K562 (cell line): ENCODE results near the gene PPIA. TPM values are rescaled to one million over a fixed set of nuclear protein-coding genes. Genes with fewer than 3 reads are reported as not detected.

Source experiments
- ATAC-seq: fragments of 200-7000 bp; cut with Tn5 transposase; 3 replicates; pipeline ENCODE4 v1.9.1; 2020; ENCODE audit warnings: moderate library complexity
- BruUV-seq: library from RNA; stranded (reverse); fragments of 400-500 nt; replicated peaks from 2 replicates; lab custom pipeline; 2021; lab: Mats Ljungman, UMichigan
- CTCF ChIA-PET: fragments of 300-600 bp; formaldehyde crosslinking; extraction: SDS; loops from one replicate; lab custom pipeline; 2021; ENCODE audit warnings: low intra/inter-chr PET ratio; lab: Yijun Ruan, JAX
- POLR2A ChIA-PET: fragments of 300-600, 350-650 bp; sonication (Branson Sonifier 250); formaldehyde crosslinking; extraction: SDS; loops from one replicate; lab custom pipeline; 2021; ENCODE audit warnings: antibody characterized with exemption, inconsistent platforms; lab: Yijun Ruan, JAX
- DNase-seq, 4 experiments: peaks; one replicate each; pipeline versions ENCODE4 v3.0.0 to v3.0.0-alpha.2; 2011 to 2018; ENCODE audit warnings: low spot score in 3 of 4, mixed read lengths in 3 of 4; ENCODE audit errors: extremely low read depth in 1 of 4
- FAIRE-seq: peaks from 2 replicates; lab custom pipeline; 2011; peaks lifted over from hg19 to GRCh38; lab: Jason Lieb, UNC
- H2AFZ ChIP-seq: 2 replicates; pipeline ENCODE4 v1.6.0; 2011; ENCODE audit warnings: low read depth, low read length, control low read depth, inconsistent platforms
- H3K27ac ChIP-seq: fragments of 200-600 bp; 3 replicates; pipeline ENCODE4 v1.8.0; 2011; ENCODE audit warnings: low read depth, mild to moderate bottlenecking, control low read depth, inconsistent platforms, low read length, moderate library complexity, mixed read lengths; ENCODE audit errors: extremely low read depth
- H3K27me3 ChIP-seq, 2 experiments: fragments of 300-600 bp in 1 of 2; 2 replicates in 1 of 2; 3 replicates in 1 of 2; pipeline versions ENCODE4 v1.6.0 to v1.8.0; 2011; ENCODE audit warnings: inconsistent platforms in 2 of 2, low read length in 2 of 2, mild to moderate bottlenecking in 1 of 2, mixed read lengths in 1 of 2, moderate library complexity in 1 of 2; ENCODE audit not compliant: control insufficient read depth in 2 of 2, insufficient read depth in 2 of 2
- H3K36me3 ChIP-seq: fragments of 300-600 bp; 3 replicates; pipeline ENCODE4 v1.8.0; 2011; ENCODE audit warnings: mild to moderate bottlenecking, low read length, inconsistent platforms; ENCODE audit not compliant: control insufficient read depth, insufficient read depth
- H3K4me1 ChIP-seq, 2 experiments: fragments of 200-600 bp in 1 of 2; replicated peaks in 1 of 2; 2 replicates in 1 of 2; 3 replicates in 1 of 2; pipeline versions ENCODE4 v1.5.1 to v1.8.0; 2011; ENCODE audit warnings: inconsistent platforms in 2 of 2, low read length in 2 of 2, mild to moderate bottlenecking in 1 of 2, mixed read lengths in 1 of 2, moderate library complexity in 1 of 2; ENCODE audit not compliant: control insufficient read depth in 2 of 2, insufficient read depth in 2 of 2
- H3K4me2 ChIP-seq: 2 replicates; pipeline ENCODE4 v1.6.1; 2011; ENCODE audit warnings: low read length, control low read depth, inconsistent platforms, mixed read lengths; ENCODE audit not compliant: insufficient read depth
- H3K4me3 ChIP-seq: fragments of 200-600 bp; sonication (generic), shearing (Covaris generic); 2 replicates; pipeline ENCODE4 v1.5.1; 2016; ENCODE audit warnings: control low read depth, inconsistent platforms
- H3K79me2 ChIP-seq: fragments of 200-600 bp; 3 replicates; pipeline ENCODE4 v1.8.0; 2011; ENCODE audit warnings: low read length, inconsistent platforms; ENCODE audit not compliant: control insufficient read depth, insufficient read depth
- H3K9ac ChIP-seq, 2 experiments: 2 replicates each; pipeline versions ENCODE4 v1.6.0 to v1.6.1; 2011; ENCODE audit warnings: low read depth in 2 of 2, low read length in 2 of 2, control low read depth in 1 of 2, inconsistent platforms in 1 of 2, mild to moderate bottlenecking in 1 of 2, mixed read lengths in 1 of 2; ENCODE audit not compliant: insufficient read depth in 1 of 2
- H3K9me1 ChIP-seq: one replicate; pipeline ENCODE4 v1.6.0; 2011; ENCODE audit warnings: inconsistent platforms, mild to moderate bottlenecking, low read length, moderate library complexity; ENCODE audit not compliant: control insufficient read depth, insufficient read depth
- H3K9me3 ChIP-seq: replicated peaks from 2 replicates; pipeline ENCODE4 v1.5.1; 2011; ENCODE audit warnings: low read depth, low read length, inconsistent platforms; ENCODE audit not compliant: control insufficient read depth, insufficient read depth
- H4K20me1 ChIP-seq: replicated peaks from 2 replicates; pipeline ENCODE4 v1.6.1; 2011; ENCODE audit warnings: low read length, inconsistent platforms, mixed read lengths; ENCODE audit not compliant: control insufficient read depth, insufficient read depth
- DEAF1 ChIP-seq: fragments of 450-650 bp; formaldehyde crosslinking; IDR thresholded peaks from 2 replicates; pipeline ENCODE4 v1.4.0; 2020; ENCODE audit warnings: mild to moderate bottlenecking, moderate library complexity
- E2F3 ChIP-seq: fragments of 250-450 bp; sonication (Bioruptor Pico); IDR thresholded peaks from 2 replicates; pipeline ENCODE4 v1.4.0; 2020; ENCODE audit warnings: mild to moderate bottlenecking
- IRF1 ChIP-seq: sonication (generic); formaldehyde crosslinking; IDR thresholded peaks from 2 replicates; pipeline ENCODE4 v1.8.0; 2022; ENCODE audit warnings: missing genetic modification reagents, mild to moderate bottlenecking, borderline replicate concordance
- KLF6 ChIP-seq: fragments of 250-450 bp; sonication (Bioruptor Pico); IDR thresholded peaks from 2 replicates; pipeline ENCODE4 v1.4.0; 2020; ENCODE audit warnings: mild to moderate bottlenecking, moderate library complexity, borderline replicate concordance
- NR1H2 ChIP-seq: sonication (generic); formaldehyde crosslinking; IDR thresholded peaks from 2 replicates; pipeline ENCODE4 v1.4.0; 2020; ENCODE audit warnings: mild to moderate bottlenecking, missing genetic modification reagents
- ZNF197 ChIP-seq: fragments of 200-800 bp; sonication (Bioruptor generic); IDR thresholded peaks from 2 replicates; pipeline ENCODE4 v1.6.1; 2016; ENCODE audit warnings: low read depth, missing genetic modification characterization, missing compliant biosample characterization
- WGBS: fragments of 100-300 bp; shearing (Covaris generic); methylation state at CpG from one replicate; pipeline ENCODE4 v1.1.6; 2016; ENCODE audit warnings: low coverage, mixed read lengths; ENCODE audit not compliant: insufficient coverage; ENCODE audit errors: missing lambda C conversion rate; 5-methylcytosine and 5-hydroxymethylcytosine counted together
- in situ Hi-C: fragments of 300-500 bp; cut with MboI; formaldehyde crosslinking; loops from 4 replicates; pipeline ENCODE4 v1.15.0; 2018; ENCODE audit warnings: inconsistent platforms, mixed read lengths
- intact Hi-C: fragments of 100-400 bp; cut with micrococcal nuclease; formaldehyde crosslinking; loops from 2 replicates; pipeline ENCODE4 v1.14.2; 2022
- polyA plus RNA-seq, 8 experiments: library from polyadenylated mRNA; depleted of rRNA in 4 of 8; stranded (reverse) in 5 of 8; unstranded in 3 of 8; fragments of >200 nt; fragmentation: Nextera tagmentation in 2 of 8; fragmentation: Illumina TruSeq in 1 of 8; extraction: Ambion mirVana in 2 of 8; extraction: Trizol in 1 of 8; gene quantifications; 2 replicates each; pipeline versions ENCODE4 v1.2.1 to v1.2.3, GENCODE V29; 2011 to 2014; ENCODE audit warnings: inconsistent platforms in 1 of 8, missing spikeins in 1 of 8
- total RNA-seq, 7 experiments: library from RNA; depleted of rRNA in 6 of 7; stranded (reverse); fragments of >200 nt in 6 of 7; fragmentation: Illumina TruSeq in 2 of 7; extraction: Trizol in 2 of 7; gene quantifications; 2 replicates each; pipeline versions ENCODE4 v1.2.1 to v1.2.3, GENCODE V29; 2011 to 2021; ENCODE audit warnings: low replicate concordance in 1 of 7

PPIA gene
- total and polyA plus RNA-seq, 9 of the 15 experiments (the other 6 are each of a cell fraction or from before 2014, with no cell fraction given) = 2,583 to 7,504 (median 3,973) TPM

GRCh38 chr7:44805950-44806349, 9.5 kb downstream of the PPIA start:
- H3K4me2 ChIP-seq = no peak overlapping the region
- H3K4me3 ChIP-seq = no peak overlapping the region
- no peak for ATAC-seq
- TF ChIP-seq DEAF1 (CRISPR knock-in tag) = no peak
- TF ChIP-seq IRF1 (CRISPR knock-in tag) = no peak
- no peak for TF ChIP-seq KLF6 (CRISPR knock-in tag)
- no peak for TF ChIP-seq NR1H2 (CRISPR knock-in tag)
- no peak for TF ChIP-seq ZNF197 (CRISPR knock-in tag)
- TF ChIP-seq E2F3 (CRISPR knock-in tag) = no peak
- peaks cover 0 to 2% of the 10 kb centered on the region in 2 experiments; a peak in 3 of 5 replicates for H3K4me1 ChIP-seq
- H3K9ac ChIP-seq = no peak overlapping the region
- H3K79me2 ChIP-seq = peaks cover 3% of the 10 kb centered on the region; the same call in 1 of the 3 replicates
- no peak overlapping the region for H3K27ac ChIP-seq
- WGBS = 63% methylated on average over 5 of the region's 5 CpGs
- in situ Hi-C loops (no loop called here), intact Hi-C loops (no loop called here)
- ChIA-PET CTCF (no interaction called here), POLR2A (interaction anchor here (0.6 to 1.3 kb wide), 3 partner anchors 11 to 227 kb away, joined by 3 to 4 read pairs (median 3); no protein-coding TSS in a partner anchor)
- H3K9me3 ChIP-seq = no peaks in the 10 kb centered on the region
- BruUV-seq = no TSS peak
- FAIRE-seq = no peak
- no peak for DNase-seq
- peaks cover 5% of the 10 kb centered on the region; the same call in 1 of the 2 replicates for H4K20me1 ChIP-seq
- no peak overlapping the region for H2AFZ ChIP-seq
- H3K36me3 ChIP-seq = peaks cover 27% of the 10 kb centered on the region
- no peaks in the 10 kb centered on the region for H3K9me1 ChIP-seq
- no peaks in the 10 kb centered on the region for H3K27me3 ChIP-seq
